Middle frontal gyrus (tissue), 1 donor: ENCODE measurements around the gene EPN2.
"Not testable (repeated sequence)": the region's sequence is repeated elsewhere in the genome, so short reads cannot be mapped to it uniquely, and the experiment has no call there.

Experiments used
- DNase-seq: peaks from one replicate; pipeline ENCODE4 v3.0.0-alpha.2; 2015; ENCODE audit warnings: low spot score; ENCODE audit errors: extremely low spot score

Gene EPN2

DNA sequence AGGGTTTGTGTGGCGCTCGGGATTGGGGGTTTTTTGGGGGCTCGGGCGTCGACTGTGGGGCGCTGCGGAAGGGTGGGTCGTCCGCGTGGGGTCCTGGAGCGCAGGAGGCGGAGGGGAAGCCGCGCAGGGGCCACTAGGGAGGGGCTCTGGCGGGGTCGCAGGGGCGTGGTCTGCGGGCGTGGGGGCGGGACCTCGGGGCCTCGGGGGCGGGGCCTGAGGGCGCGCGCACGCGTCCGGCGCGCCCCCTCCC is at the start of gene EPN2:
EPN2 (plus strand) TSS at position 228 of the 250 bp plus-strand sequence. CDS start 45,754 bp downstream, outside the sequence.
- DNase-seq, result not testable (repeated sequence)

DNA sequence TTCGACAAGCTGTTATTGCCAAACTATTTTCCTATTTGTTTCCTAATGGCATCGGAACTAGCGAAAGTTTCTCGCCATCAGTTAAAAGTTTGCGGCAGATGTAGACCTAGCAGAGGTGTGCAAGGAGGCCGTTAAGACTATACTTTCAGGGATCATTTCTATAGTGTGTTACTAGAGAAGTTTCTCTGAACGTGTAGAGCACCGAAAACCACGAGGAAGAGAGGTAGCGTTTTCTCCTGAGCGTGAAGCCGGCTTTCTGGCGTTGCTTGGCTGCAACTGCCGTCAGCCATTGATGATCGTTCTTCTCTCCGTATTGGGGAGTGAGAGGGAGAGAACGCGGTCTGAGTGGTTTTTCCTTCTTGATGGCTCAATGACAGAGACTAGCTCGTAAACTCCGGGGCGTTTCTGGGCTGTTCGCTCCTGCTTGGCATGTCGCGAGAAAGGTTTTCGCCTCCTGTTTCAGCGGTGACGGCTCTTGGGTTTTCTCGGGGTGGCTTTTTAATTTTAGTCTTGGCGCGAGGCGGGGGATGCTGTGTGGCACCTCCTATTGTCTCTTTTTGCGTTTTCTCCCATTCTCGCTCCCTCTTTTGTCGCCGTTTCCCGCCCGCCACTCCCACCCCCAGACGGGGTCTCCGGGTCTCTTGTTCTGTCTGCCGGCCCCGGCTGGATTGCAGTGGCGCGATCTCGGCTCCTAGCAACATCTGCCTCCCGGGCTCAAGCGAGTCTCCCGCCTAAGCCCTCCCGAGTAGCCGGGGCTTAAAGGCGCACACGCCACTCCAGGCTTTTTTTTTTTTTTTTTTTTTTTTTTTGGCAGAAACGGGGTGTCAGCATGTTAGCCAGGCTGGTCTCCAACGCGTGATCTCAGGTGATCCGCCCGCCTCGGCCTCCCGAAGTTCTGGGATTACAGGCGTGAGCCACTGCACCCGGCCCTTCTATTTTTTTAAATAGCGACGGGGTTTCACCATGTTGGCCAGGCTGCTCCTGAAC is 49.0 kb upstream of the EPN2 start:
- not testable (repeated sequence) for DNase-seq

GRCh38 chr17:19188870-19189708 is 48.1 kb upstream of the EPN2 start:
- DNase-seq, result not testable (repeated sequence)

DNA sequence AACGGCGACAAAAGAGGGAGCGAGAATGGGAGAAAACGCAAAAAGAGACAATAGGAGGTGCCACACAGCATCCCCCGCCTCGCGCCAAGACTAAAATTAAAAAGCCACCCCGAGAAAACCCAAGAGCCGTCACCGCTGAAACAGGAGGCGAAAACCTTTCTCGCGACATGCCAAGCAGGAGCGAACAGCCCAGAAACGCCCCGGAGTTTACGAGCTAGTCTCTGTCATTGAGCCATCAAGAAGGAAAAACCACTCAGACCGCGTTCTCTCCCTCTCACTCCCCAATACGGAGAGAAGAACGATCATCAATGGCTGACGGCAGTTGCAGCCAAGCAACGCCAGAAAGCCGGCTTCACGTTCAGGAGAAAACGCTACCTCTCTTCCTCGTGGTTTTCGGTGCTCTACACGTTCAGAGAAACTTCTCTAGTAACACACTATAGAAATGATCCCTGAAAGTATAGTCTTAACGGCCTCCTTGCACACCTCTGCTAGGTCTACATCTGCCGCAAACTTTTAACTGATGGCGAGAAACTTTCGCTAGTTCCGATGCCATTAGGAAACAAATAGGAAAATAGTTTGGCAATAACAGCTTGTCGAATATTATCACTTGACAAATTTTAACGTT is 47.3 kb upstream of the EPN2 start:
- DNase-seq, result not testable (repeated sequence)

- not testable (repeated sequence) for DNase-seq
These were observed 40.6 kb upstream of the EPN2 start for GRCh38 chr17:19196382-19197204.

GRCh38 chr17:19202448-19202847 is 34.7 kb upstream of the EPN2 start:
- not testable (repeated sequence) for DNase-seq

DNA sequence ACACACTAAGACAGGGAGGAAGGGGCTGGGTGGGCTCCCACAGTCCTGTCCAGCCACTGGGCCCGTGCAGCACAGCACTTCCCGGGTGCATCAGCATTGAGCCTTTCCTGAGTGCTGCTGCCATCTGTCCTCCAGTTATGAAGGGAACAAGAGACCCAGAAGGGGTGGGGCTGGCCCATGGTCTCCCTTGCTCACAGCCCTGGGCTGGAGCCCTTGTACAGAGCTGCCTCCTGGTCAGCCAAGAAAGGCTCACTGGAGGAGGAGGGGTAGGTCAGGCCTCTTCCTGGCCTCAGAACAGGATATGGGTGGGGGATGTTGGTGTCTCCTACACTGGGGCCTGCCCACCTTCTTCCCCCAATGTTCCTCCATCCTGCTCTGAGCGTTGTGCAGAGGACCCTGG is 33.7 kb upstream of the EPN2 start:
- not testable (repeated sequence) for DNase-seq

GRCh38 chr17:19215074-19215860 is 21.9 kb upstream of the EPN2 start:
- not testable (repeated sequence) for DNase-seq

DNA sequence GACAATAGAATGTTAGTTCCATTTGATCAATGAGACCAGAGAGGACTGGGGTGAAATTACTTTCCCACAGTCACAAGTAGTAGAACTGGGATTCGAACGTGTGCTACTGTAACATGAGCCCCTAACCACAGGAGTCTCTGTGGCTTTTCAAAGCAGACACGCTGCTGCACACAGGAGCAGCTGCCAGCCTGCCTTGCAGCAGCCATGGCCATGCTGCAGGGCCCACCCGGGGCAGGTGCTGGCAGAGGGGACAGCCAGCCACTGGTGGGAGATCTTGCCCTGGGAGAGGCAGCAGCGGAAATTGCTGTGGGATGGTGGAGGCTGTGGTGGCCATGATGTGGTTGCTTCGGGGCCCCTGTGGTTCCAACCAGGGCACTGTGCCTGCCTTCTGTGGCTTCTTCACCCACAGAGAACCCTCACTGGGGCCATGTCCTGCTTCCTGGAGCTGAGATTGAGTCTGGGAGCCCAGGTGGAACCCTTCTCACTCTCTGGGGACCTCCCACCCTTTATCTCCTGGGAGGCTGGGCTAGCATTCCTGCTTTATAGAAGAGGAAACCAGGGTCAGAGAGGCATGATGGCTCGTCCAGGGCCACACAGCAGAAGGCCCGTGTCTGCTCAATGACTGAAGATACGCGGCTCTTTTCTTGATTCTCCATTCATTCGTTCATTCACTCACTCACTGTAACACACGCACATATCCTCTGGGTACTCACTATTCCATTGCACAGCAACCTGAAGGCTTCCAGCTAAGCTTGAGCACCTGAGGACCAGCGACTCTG is 20.8 kb upstream of the EPN2 start:
- DNase-seq, result not testable (repeated sequence)

- DNase-seq, result not testable (repeated sequence)
These were observed 18.3 kb upstream of the EPN2 start for GRCh38 chr17:19218914-19219313.

GRCh38 chr17:19219384-19219783 is 17.8 kb upstream of the EPN2 start:
- not testable (repeated sequence) for DNase-seq

- DNase-seq, result not testable (repeated sequence)
These were observed 17.0 kb upstream of the EPN2 start for GRCh38 chr17:19220195-19220594.

GRCh38 chr17:19226610-19227588 is 10.3 kb upstream of the EPN2 start:
- DNase-seq, result not testable (repeated sequence)

DNA sequence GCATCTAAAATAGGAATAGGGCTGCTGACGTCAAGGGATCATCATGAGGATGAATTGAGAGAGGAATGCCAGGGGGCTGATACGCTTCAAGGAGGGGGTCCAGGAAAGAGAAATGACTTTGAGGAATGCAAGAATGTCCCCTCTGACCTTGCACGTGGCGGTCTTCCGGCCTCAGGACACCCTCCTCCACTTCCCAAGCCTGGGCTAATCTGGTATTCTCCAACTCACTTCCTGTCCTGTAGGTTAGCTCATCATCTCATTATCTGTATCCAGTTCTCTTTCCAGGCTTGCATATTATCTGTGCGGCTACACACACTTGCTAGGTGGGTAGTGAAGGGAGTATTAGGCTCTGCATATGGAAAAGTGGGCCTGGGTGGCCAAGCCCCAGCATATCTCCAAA is 2.5 kb upstream of the EPN2 start:
- DNase-seq, result not testable (repeated sequence)

- not testable (repeated sequence) for DNase-seq
These were observed 621 bp upstream of the EPN2 start for GRCh38 chr17:19236351-19237138.

DNA sequence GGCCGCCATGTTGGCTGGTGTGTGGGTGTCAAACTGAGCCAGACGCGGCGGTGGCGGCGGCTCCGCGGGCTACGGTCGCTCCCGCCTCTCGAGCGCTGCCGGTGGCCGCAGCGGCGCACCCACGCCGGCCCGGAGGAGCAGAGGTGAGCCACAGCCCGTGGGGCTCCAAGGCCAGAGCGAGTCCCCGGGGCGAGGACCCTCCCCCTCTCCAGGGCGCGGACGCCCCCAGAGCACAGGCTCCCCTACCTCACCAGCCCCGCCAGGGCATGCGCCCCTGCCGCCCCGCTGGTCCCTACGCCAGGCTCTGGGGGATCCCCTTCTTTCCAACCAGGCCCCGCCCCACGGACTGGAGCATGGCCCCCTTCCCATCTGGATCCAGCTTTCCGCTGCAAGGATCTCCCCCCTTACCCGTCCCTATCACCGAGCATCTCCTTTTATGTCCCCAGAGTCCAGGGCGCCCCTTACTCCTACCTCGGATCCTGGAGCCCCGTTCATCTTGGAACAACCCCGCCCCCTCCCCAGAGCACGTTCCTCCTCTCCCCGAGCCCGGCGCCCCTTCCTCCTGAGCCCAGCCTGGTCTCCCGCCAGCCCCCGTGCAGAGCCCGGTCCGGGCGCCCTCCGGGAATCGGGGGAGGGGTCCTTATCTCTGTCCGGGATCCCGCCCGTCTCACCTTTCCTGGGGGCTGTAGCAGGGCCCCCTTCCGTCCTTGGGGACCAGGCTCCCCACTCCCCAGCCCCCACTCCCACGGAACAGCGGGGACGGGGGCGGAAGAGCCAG is 412 bp downstream of the EPN2 start:
- no peak for DNase-seq

DNA sequence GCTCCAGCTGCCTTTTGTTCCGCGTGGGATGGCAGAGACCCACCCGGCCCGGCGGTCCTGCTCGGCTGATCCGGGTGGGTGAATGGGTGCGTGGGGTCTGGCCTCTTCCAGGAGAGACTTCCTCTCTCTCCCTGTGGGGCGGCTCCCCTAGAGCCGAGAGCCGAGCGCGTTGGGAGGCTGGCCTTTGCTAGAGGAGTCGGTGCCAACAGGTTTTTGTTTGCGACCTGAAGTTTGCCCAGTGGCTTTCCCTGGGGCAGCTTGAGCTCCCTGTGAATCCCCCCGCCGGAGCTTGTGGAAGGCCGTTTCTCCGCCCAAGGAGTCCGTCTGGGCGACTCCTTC is 970 bp downstream of the EPN2 start:
- DNase-seq, result no peak
